ENCODE results near the gene LAMA1.
"Not testable (repeated sequence)": the region's sequence is repeated elsewhere in the genome, so short reads cannot be mapped to it uniquely, and the experiment has no call there.

The LAMA1 gene, protein sequence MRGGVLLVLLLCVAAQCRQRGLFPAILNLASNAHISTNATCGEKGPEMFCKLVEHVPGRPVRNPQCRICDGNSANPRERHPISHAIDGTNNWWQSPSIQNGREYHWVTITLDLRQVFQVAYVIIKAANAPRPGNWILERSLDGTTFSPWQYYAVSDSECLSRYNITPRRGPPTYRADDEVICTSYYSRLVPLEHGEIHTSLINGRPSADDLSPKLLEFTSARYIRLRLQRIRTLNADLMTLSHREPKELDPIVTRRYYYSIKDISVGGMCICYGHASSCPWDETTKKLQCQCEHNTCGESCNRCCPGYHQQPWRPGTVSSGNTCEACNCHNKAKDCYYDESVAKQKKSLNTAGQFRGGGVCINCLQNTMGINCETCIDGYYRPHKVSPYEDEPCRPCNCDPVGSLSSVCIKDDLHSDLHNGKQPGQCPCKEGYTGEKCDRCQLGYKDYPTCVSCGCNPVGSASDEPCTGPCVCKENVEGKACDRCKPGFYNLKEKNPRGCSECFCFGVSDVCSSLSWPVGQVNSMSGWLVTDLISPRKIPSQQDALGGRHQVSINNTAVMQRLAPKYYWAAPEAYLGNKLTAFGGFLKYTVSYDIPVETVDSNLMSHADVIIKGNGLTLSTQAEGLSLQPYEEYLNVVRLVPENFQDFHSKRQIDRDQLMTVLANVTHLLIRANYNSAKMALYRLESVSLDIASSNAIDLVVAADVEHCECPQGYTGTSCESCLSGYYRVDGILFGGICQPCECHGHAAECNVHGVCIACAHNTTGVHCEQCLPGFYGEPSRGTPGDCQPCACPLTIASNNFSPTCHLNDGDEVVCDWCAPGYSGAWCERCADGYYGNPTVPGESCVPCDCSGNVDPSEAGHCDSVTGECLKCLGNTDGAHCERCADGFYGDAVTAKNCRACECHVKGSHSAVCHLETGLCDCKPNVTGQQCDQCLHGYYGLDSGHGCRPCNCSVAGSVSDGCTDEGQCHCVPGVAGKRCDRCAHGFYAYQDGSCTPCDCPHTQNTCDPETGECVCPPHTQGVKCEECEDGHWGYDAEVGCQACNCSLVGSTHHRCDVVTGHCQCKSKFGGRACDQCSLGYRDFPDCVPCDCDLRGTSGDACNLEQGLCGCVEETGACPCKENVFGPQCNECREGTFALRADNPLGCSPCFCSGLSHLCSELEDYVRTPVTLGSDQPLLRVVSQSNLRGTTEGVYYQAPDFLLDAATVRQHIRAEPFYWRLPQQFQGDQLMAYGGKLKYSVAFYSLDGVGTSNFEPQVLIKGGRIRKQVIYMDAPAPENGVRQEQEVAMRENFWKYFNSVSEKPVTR (N-terminal part only)

GRCh38 chr18:7117390-7118355, at the start of gene LAMA1:
Gene LAMA1 (minus strand): TSS chr18:7117797. CDS start chr18:7117720, 77 bp downstream.
- DNase-seq (ENCODE audit: low spot score), result peak; percentile 50

GRCh38 chr18:7165846-7166393, 48.3 kb upstream of the LAMA1 start:
- DNase-seq (ENCODE audit: low spot score), result no peak

GRCh38 chr18:7164323-7165004, 46.9 kb upstream of the LAMA1 start:
- no peak for DNase-seq (ENCODE audit: low spot score)

DNA sequence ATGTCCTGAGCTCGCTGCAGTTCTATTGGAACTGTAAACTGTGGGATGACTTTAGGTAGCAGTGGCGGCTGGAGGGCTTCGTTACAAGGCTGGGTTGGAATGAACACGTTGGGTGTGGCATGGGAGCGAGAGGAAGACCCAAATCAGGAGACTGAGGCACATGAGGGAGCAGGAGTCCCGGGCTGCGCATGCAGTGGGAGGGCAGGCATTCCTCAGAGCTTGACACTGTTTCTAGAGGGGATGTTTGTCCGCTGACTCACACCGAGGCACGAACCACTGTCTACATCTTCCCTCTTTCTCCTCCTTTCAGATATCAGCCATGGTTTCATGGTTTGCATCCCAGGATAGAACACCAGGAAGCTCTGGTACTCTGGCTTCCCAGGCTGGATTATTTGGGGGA, 40.6 kb upstream of the LAMA1 start:
- peak; percentile 48 for DNase-seq (ENCODE audit: low spot score)

DNA sequence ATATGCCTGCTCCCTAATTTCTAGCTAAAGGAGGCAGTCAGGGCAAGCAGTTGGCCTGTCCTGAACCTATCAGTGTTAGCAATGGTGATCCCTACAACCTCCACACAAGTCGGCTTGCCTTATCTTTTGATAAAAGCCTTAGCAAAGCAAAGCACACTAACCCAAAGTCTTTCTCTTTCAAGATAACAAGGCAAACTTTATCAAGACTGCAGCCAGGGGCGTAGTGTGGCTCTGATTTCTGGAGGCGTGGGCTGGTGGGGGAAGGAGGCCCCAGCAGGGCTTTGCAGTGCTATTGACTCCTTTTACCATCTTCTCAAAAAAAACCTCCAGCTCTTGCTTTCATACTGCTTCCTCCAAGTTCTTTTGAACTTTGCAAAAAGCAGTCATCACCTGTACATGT, 40.2 kb upstream of the LAMA1 start:
- no peak for DNase-seq (ENCODE audit: low spot score)

GRCh38 chr18:7155887-7156286, 38.3 kb upstream of the LAMA1 start:
- DNase-seq (ENCODE audit: low spot score), result no peak

DNA sequence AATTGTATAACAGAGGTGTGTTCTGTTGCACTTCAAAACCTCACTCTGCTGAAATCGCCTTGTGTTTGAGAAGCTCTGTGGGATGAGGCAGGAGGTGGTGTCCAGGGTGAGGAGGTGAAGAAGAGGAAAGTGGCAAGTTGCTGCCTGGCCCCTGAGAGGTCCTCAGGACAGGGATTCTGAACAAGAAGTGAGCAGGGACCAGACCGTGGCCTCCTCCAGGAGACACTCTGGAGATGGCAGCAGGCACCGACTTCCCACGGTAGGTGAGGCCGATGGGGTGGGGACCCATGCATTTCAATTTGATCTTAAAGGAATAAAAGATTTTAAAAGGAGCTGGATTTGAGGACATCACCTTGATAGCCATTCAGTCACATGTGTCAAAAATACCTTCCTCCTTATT, 37.5 kb upstream of the LAMA1 start:
- DNase-seq (ENCODE audit: low spot score), result no peak

DNA sequence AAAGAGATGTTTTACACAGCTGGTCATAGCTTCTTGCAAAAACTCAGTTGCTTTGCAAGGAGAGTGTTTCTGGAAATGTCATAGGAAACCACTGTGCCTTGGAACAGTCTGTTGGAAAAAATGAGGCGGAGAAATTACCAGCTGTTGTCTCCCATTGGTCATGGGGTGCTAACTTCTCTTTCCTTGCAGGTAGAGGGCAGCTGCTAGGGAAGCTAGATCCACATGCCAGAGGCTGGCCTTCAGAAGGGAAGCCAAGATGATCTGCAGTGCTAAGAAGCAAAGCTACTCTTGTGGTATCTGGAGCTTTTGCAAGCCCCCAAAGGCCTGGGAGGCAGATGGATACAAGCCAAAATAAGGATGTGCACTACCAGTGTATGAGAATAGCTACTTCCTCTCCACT, 34.8 kb upstream of the LAMA1 start:
- no peak for DNase-seq (ENCODE audit: low spot score)

DNA sequence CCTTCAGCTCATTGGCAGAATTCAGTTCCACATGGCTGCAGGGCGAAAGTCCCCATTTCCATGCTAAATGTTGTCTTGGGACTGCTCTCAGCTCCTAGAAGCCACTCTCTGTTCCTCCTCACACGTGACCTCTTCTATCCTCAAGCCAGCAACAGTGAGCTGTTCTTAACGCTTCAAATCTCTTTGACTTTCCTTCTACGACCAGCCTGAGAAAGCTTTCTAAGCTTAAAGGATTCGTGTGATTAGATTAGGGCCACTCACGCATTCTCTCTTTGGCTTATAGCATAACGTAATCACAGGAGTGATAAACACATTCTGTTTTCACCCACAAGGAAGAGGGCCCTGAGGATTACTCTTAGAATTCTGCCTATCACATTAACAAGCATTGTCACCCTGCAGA, 29.8 kb upstream of the LAMA1 start:
- no peak for DNase-seq (ENCODE audit: low spot score)

- no peak for DNase-seq (ENCODE audit: low spot score)
Observed at GRCh38 chr18:7146067-7146466, 28.5 kb upstream of the LAMA1 start.

GRCh38 chr18:7144921-7145320, 27.3 kb upstream of the LAMA1 start:
- not testable (repeated sequence) for DNase-seq (ENCODE audit: low spot score)

GRCh38 chr18:7141287-7141686, 23.7 kb upstream of the LAMA1 start:
- no peak for DNase-seq (ENCODE audit: low spot score)

DNA sequence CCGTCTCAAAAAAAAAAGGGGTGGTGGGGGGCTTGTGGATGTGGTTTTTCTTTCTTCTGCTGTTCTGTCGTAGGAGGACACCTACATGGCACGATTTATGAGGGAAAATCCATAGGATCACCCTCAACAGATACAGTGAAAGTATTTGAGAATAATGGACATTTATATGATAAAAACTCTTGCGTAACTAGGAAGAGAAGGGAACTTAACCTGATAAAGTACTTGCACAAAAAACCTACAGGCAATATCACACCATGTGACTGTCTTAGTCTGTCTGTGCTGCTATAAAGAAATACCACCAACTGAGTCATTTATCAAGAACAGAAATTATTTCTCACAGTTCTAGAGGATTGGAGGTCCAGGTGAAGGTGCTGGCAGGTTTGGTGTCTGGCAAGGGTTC, 21.8 kb upstream of the LAMA1 start:
- no peak for DNase-seq (ENCODE audit: low spot score)

DNA sequence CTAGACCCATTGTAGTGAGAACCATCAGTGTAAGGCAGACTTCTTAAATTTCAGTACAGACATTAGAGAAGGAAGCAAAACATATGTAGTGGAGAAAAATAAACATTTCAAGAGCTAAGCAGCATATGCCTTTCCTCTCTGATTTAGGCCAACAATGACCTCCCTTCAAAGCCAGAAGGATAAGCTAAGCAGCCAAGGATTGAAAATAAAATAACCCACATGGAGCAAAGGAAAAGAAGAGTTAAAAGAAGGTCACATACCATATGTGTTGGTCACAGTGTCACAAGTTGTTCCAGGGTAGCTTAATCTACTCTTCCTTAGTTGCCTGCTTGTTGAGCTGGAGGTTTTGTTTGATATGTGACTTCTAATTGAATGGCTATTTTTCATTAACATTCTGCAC, 15.6 kb upstream of the LAMA1 start:
- peak; percentile 24 for DNase-seq (ENCODE audit: low spot score)

DNA sequence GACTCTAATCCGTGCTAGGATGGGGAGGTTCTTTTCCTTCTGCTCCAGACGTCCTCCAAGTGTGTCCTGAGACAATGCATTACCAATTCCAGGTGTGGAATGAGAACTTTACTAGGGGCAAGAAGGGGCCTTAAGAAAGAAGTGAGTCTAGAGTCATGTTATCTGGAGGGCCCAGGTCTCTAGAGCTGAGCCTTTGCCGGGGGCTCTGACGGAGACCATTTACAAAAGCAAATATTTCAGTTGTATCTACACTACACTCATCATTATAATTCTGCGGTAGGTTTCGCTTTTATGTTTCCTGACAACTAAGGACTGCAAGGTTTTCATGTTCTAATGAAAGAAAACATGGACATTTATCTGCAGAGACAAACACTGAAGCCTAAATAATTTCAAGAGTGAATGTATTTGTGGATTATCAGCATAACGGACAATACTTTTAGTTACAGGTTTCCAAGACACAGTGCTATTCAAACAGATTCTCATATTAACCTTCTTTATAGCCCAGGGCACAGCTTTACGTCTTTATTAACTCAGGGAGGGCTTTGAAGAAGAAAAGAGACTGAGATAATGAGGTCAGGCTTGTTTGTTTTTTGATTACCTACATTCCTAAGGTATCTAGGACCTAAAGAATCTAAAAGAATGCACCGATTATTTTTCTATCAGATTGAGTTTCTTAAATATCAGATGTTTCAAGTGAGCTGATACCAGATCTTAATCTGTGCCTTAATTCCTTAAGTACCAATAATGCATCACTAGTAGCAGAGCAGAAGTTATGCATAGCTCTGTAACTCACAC, 15.0 kb upstream of the LAMA1 start:
- no peak for DNase-seq (ENCODE audit: low spot score)

GRCh38 chr18:7122376-7122775, 4.8 kb upstream of the LAMA1 start:
- DNase-seq (ENCODE audit: low spot score), result no peak

- peak; percentile 21 for DNase-seq (ENCODE audit: low spot score)
Observed at GRCh38 chr18:7116792-7117389, 706 bp downstream of the LAMA1 start.

DNA sequence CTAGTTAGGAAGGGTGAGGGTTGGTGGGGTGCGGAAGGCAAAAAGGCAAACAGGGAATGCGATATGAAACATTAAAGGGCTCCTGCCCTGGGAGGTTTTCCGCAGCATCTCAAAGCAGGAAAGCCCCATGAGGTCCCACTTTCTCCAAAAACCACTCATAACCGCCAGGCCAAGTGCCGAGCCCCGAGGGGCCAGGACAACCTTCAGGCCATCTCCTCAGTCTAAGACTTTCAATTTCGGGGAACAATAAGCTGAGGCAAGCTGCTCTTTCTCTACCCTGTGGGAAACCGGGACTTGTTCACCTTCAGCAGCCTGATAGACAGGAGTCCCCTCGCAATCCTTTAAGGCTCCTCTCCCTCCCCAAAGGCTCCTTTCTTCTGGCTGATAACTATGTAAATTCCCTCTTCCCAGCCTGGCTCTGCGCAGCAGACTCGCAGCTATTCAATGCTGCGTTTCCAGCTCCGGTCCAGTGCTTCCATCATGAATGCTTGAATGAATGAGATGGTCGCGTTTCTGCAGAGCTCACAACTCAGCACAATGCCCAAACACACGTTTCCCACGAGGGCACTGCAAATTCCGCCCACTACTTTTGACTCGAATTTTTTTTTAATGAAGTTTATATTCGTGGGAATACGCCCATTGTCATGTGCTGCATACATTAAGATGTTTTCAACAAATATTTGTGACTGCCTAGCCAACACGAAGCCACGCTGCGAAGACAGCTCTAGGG, 1.4 kb downstream of the LAMA1 start:
- peak; percentile 31 for DNase-seq (ENCODE audit: low spot score)
